CD14-positive monocyte (primary cell): ENCODE data around the gene FTL. TPM values are rescaled to one million over a fixed set of nuclear protein-coding genes. Genes with fewer than 3 reads are reported as not detected.

Experiments
- DNase-seq, 3 donors: peaks; one replicate each; pipeline ENCODE4 v3.0.0-alpha.2; 2011 to 2022
- H2AFZ ChIP-seq: 2 replicates; pipeline ENCODE4 v1.6.0; 2012; ENCODE audit warnings: mild to moderate bottlenecking, low read depth, low read length, inconsistent platforms; ENCODE audit not compliant: insufficient read depth, poor library complexity, severe bottlenecking
- H3K27ac ChIP-seq, 2 donors: 1 replicate in 1 of 2; 2 replicates in 1 of 2; pipeline ENCODE4 v1.5.1; 2012 to 2013; ENCODE audit warnings: low read length in 2 of 2, control low read depth in 1 of 2, inconsistent platforms in 1 of 2, low read depth in 1 of 2, mild to moderate bottlenecking in 1 of 2
- H3K27me3 ChIP-seq, 2 donors: one replicate each; pipeline versions ENCODE4 v1.6.0 to v1.6.1; 2011 to 2013; ENCODE audit warnings: low read length in 2 of 2; ENCODE audit not compliant: control insufficient read depth in 2 of 2, insufficient read depth in 2 of 2
- H3K36me3 ChIP-seq, 2 donors: replicated peaks in 1 of 2; 1 replicate in 1 of 2; 2 replicates in 1 of 2; pipeline versions ENCODE4 v1.5.1 to v1.6.1; 2012 to 2013; ENCODE audit warnings: low read length in 2 of 2, control low read depth in 1 of 2, inconsistent platforms in 1 of 2, mild to moderate bottlenecking in 1 of 2; ENCODE audit not compliant: insufficient read depth in 2 of 2, control insufficient read depth in 1 of 2
- H3K4me1 ChIP-seq, 2 donors: 1 replicate in 1 of 2; 2 replicates in 1 of 2; pipeline versions ENCODE4 v1.5.1 to v1.6.1; 2012 to 2013; ENCODE audit warnings: low read length in 2 of 2, control low read depth in 1 of 2, inconsistent platforms in 1 of 2, mild to moderate bottlenecking in 1 of 2, moderate library complexity in 1 of 2; ENCODE audit not compliant: insufficient read depth in 2 of 2, control insufficient read depth in 1 of 2
- H3K4me2 ChIP-seq: replicated peaks from 2 replicates; pipeline ENCODE3; 2012; ENCODE audit warnings: low read length, moderate library complexity, mild to moderate bottlenecking; ENCODE audit not compliant: poor library complexity, severe bottlenecking; ENCODE audit errors: extremely low read depth
- H3K4me3 ChIP-seq, 3 experiments: fragments of 200-600 bp in 1 of 3; sonication (generic) in 1 of 3; replicated peaks in 1 of 3; 1 replicate in 2 of 3; 2 replicates in 1 of 3; pipeline ENCODE4 v1.5.1; 2011 to 2013; ENCODE audit warnings: low read length in 3 of 3, mild to moderate bottlenecking in 3 of 3, control low read depth in 2 of 3, low read depth in 2 of 3, inconsistent platforms in 1 of 3, moderate library complexity in 1 of 3
- H3K79me2 ChIP-seq: 2 replicates; pipeline ENCODE4 v1.6.0; 2012; ENCODE audit warnings: mild to moderate bottlenecking, control low read depth, inconsistent platforms, low read length, moderate library complexity; ENCODE audit not compliant: insufficient read depth
- H3K9ac ChIP-seq: 2 replicates; pipeline ENCODE4 v1.6.0; 2017; ENCODE audit warnings: low read length, mild to moderate bottlenecking; ENCODE audit not compliant: insufficient read depth, poor library complexity, severe bottlenecking
- H3K9me3 ChIP-seq, 2 donors: replicated peaks in 1 of 2; 1 replicate in 1 of 2; 2 replicates in 1 of 2; pipeline versions ENCODE4 v1.5.1 to v1.6.1; 2012 to 2013; ENCODE audit warnings: low read length in 2 of 2, control low read depth in 1 of 2; ENCODE audit not compliant: control insufficient read depth in 1 of 2, insufficient read depth in 1 of 2
- H4K20me1 ChIP-seq: 2 replicates; pipeline ENCODE4 v1.6.0; 2012; ENCODE audit warnings: mild to moderate bottlenecking, low read length, control low read depth, moderate library complexity; ENCODE audit not compliant: insufficient read depth
- H3K27ac Mint-ChIP-seq, 7 donors: one replicate each; pipeline ENCODE4 v1.8.0; 2020; ENCODE audit warnings: mild to moderate bottlenecking in 7 of 7, mixed read lengths in 7 of 7, moderate library complexity in 6 of 7, inconsistent platforms in 2 of 7
- H3K27me3 Mint-ChIP-seq, 3 donors: one replicate each; pipeline ENCODE4 v1.8.0; 2021 to 2022; ENCODE audit warnings: low read depth in 3 of 3, mild to moderate bottlenecking in 3 of 3, mixed read lengths in 3 of 3, moderate library complexity in 3 of 3, inconsistent platforms in 1 of 3
- H3K36me3 Mint-ChIP-seq, 2 donors: one replicate each; pipeline ENCODE4 v1.8.0; 2020; ENCODE audit warnings: mixed read lengths in 2 of 2, inconsistent platforms in 1 of 2, mild to moderate bottlenecking in 1 of 2
- H3K4me1 Mint-ChIP-seq: one replicate; pipeline ENCODE4 v1.8.0; 2020; ENCODE audit warnings: mild to moderate bottlenecking, mixed read lengths
- H3K4me3 Mint-ChIP-seq, 2 donors: one replicate each; pipeline ENCODE4 v1.8.0; 2020; ENCODE audit warnings: mild to moderate bottlenecking in 2 of 2, mixed read lengths in 2 of 2, moderate library complexity in 1 of 2
- H3K9me3 Mint-ChIP-seq, 7 donors: one replicate each; pipeline ENCODE4 v1.8.0; 2020 to 2022; ENCODE audit warnings: mixed read lengths in 7 of 7, mild to moderate bottlenecking in 6 of 7, moderate library complexity in 6 of 7, inconsistent platforms in 2 of 7
- WGBS: methylation state at CpG from one replicate; pipeline ENCODE4 v1.1.5; 2013; ENCODE audit warnings: missing lambda C conversion rate; ENCODE audit not compliant: insufficient coverage; 5-methylcytosine and 5-hydroxymethylcytosine counted together
- intact Hi-C, 2 donors: fragments of 100-400 bp; cut with micrococcal nuclease; formaldehyde crosslinking; loops; one replicate each; pipeline versions ENCODE4 v1.15.0 to v1.15.1; 2023
- polyA plus RNA-seq, 3 donors: library from polyadenylated mRNA; depleted of rRNA in 1 of 3; unstranded in 2 of 3; stranded (reverse) in 1 of 3; fragments of 300-500 nt in 2 of 3; fragments of >200 nt in 1 of 3; fragmentation: Illumina TruSeq in 2 of 3; gene quantifications; 1 replicate in 2 of 3; 2 replicates in 1 of 3; pipeline ENCODE4 v1.2.3, GENCODE V29; 2012 to 2021
- TF ChIP-seq, protein P1 (sequence below): fragments of 200-600 bp; IDR thresholded peaks from one replicate; pipeline ENCODE4 v1.8.0; 2022; ENCODE audit warnings: antibody characterized with exemption, mild to moderate bottlenecking

FTL gene
- polyA plus RNA-seq, 3 donors: 4,468 to 26,681 (median 23,650) TPM

DNA sequence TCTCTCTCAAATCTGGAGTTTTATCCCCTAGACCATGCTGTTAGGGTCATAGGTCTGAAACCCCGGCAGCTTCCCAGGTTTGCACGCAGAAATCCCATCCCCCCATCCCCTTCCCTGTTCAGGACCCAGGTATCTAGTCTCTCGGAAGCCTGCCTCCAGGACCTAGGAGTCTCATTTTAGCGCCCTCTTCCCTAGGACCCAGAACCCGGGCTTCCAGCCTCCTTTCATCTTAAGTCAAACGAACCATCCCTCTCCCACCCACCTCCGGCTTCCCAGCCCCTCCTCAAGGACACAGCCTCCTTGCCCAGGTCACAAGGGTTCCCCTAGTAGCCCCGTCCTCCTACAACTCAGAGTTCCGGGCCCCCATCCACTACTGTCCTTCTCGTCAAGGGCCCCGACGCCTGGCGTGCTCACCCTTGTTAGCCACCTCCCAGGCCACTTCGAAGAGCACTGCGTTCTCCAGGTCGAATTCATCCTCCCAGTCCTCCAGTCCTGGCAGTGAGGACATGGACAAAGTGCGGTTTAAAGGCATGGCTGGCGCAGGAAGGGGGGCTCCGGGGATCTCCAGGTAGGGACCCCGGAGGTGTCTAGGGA is 27.6 kb downstream of the FTL start:
- Histone ChIP-seq H3K27ac (peak overlapping the region; percentile 86 to 94), H3K4me2 (peak overlapping the region; percentile 98), H3K79me2 (peaks cover 71% of the 10 kb centered on the region), H3K9me3 (no peaks in the 10 kb centered on the region), H4K20me1 (peaks cover 8% of the 10 kb centered on the region), H3K36me3 (peaks cover 18 to 27% of the 10 kb centered on the region in 2 donors), H3K4me3 (peak overlapping the region; percentile 78 to 98 (median 93)), H3K4me1 (peaks cover 25 to 40% of the 10 kb centered on the region in 2 donors), H3K27me3 (no peaks in the 10 kb centered on the region), H3K9ac (peak overlapping the region; percentile 85), H2AFZ (peak overlapping the region; percentile 95)
- WGBS: 0% methylated on average over 16 of the region's 20 CpGs
- Mint-ChIP-seq H3K36me3 (peaks cover 20 to 39% of the 10 kb centered on the region in 2 donors), H3K4me1 (peaks cover 26% of the 10 kb centered on the region), H3K27me3 (peaks cover 0 to 3% (median 0%) of the 10 kb centered on the region in 3 donors), H3K4me3 (peak overlapping the region; percentile 92 to 94), H3K27ac (peak overlapping the region; percentile 91 to 99 (median 97)), H3K9me3 (peaks cover 0 to 1% (median 0%) of the 10 kb centered on the region in 7 donors)
- intact Hi-C loops: loop anchor here in 1 of 2 donors (10.0 kb wide), 1 partner anchor 668 kb away; the partner anchor contains the start of gene EMP3
- TF ChIP-seq, protein P1, sequence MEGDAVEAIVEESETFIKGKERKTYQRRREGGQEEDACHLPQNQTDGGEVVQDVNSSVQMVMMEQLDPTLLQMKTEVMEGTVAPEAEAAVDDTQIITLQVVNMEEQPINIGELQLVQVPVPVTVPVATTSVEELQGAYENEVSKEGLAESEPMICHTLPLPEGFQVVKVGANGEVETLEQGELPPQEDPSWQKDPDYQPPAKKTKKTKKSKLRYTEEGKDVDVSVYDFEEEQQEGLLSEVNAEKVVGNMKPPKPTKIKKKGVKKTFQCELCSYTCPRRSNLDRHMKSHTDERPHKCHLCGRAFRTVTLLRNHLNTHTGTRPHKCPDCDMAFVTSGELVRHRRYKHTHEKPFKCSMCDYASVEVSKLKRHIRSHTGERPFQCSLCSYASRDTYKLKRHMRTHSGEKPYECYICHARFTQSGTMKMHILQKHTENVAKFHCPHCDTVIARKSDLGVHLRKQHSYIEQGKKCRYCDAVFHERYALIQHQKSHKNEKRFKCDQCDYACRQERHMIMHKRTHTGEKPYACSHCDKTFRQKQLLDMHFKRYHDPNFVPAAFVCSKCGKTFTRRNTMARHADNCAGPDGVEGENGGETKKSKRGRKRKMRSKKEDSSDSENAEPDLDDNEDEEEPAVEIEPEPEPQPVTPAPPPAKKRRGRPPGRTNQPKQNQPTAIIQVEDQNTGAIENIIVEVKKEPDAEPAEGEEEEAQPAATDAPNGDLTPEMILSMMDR: no peak
- DNase-seq: no peak

DNA sequence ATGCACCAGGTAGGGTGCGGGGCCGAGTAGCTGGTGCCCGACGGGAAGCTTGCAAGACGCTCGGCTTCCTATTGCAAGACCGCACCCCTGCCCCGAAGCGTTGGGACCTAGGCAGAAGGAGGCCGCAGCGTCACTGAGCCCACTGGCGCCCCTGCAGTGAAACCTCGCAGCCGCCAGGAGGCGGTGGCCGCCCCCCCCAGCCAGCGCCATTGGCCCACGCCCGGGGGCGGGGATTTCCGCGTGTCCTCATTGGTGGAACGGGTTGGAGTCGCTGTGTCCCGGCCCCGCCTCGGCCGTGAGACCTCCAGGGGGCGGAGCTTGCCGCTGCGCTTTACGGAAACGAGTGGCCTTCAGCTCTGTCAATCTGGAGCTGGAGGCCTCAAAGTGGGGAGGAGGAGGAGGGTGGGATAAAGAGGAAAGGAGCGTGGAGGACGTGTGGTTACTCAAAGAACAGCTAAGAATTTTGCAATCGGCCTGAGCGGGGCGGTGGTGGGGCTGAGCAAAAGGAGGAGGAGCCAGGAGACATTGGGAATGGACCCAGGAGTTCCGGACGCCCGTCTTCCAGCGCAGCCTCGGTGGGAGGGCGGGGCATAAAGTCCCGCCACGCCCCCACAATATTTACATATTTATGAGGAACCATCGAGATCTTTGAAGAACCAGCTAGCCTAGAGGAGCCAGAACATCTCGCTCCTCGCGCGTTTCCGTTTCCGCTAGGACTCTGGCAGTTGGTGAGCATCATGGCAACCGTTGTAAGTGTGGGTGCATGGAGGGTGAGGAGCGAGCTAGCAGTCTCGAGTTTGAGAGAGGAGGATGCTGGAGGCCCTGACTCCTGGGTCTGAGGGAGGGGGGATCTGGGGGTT is 28.3 kb downstream of the FTL start, which contains the start of the genes GYS1 and RUVBL2:
Gene GYS1 (minus strand): TSS at position 135 of the 860 bp plus-strand sequence. CDS start 197 bp downstream, outside the sequence.
Gene RUVBL2 (plus strand): TSS at position 713 of the 860 bp plus-strand sequence. CDS start 25 bp downstream, at position 738.
- no peaks in the 10 kb centered on the region for H3K27me3 ChIP-seq
- peaks cover 14 to 32% of the 10 kb centered on the region in 2 donors for H3K36me3 Mint-ChIP-seq
- peaks cover 26% of the 10 kb centered on the region for H3K4me1 Mint-ChIP-seq
- H3K4me1 ChIP-seq: peaks cover 25 to 40% of the 10 kb centered on the region in 2 donors
- H2AFZ ChIP-seq: peak within 1 kb of the TSS; percentile 95
- peak within 1 kb of the TSS; percentile 91 to 99 (median 97) for H3K27ac Mint-ChIP-seq
- H3K4me2 ChIP-seq: peak within 1 kb of the TSS; percentile 98
- H4K20me1 ChIP-seq: peaks cover 8% of the 10 kb centered on the region
- intact Hi-C loops: loop anchor here in 1 of 2 donors (10.0 kb wide), 1 partner anchor 669 kb away; the partner anchor contains the start of gene EMP3
- peak within 1 kb of the TSS; percentile 86 to 94 for H3K27ac ChIP-seq
- peaks cover 13 to 21% of the 10 kb centered on the region in 2 donors for H3K36me3 ChIP-seq
- TF ChIP-seq, protein P1: peak; percentile 99
- 0% methylated on average over 45 of the region's 56 CpGs for WGBS
- H3K4me3 Mint-ChIP-seq: peak within 1 kb of the TSS; percentile 92 to 94
- peaks cover 0 to 3% (median 0%) of the 10 kb centered on the region in 3 donors for H3K27me3 Mint-ChIP-seq
- H3K79me2 ChIP-seq: peaks cover 77% of the 10 kb centered on the region
- H3K9me3 Mint-ChIP-seq: peaks cover 0 to 1% (median 0%) of the 10 kb centered on the region in 7 donors
- H3K9ac ChIP-seq: peak within 1 kb of the TSS; percentile 85
- DNase-seq: peak; percentile 98 to 100 (median 100)
- no peaks in the 10 kb centered on the region for H3K9me3 ChIP-seq
- H3K4me3 ChIP-seq: peak within 1 kb of the TSS; percentile 78 to 98 (median 93)
